ENCODE measurements around the gene MTHFD2L. TPM values are rescaled to one million over a fixed set of nuclear protein-coding genes. Genes with fewer than 3 reads are reported as not detected.
"Not testable (repeated sequence)": the region's sequence is repeated elsewhere in the genome, so short reads cannot be mapped to it uniquely, and the experiment has no call there.

The MTHFD2L gene
- total RNA-seq, 1 donor from 2014 or later, result 15.5 TPM

DNA sequence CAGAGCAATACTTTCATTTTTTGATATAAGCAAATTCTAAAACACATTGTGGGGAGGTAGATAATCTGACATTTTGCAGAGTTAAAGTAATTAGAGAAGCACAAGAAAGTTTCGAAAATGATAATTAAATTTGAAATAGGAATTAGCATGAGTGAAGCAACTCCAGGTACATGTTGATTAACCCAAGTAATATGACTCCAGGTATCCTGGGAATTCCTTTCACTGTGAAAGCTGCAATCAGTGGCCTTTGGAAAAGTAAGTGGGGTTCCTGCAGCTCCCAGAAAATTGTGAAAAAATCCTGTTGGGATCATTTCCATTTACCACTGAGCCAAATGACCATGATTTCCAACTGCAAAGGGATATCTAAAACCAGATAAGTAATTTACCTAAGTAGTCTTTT lies 32.9 kb upstream of the MTHFD2L start:
- H3K27ac ChIP-seq, result no peak overlapping the region
- H3K4me1 ChIP-seq, result no peaks in the 10 kb centered on the region
- H3K4me3 ChIP-seq, result no peak overlapping the region
- no peaks in the 10 kb centered on the region for H3K27me3 ChIP-seq
- intact Hi-C loops (cut with DNase I), result no loop called here
- H3K9me3 ChIP-seq, result no peaks in the 10 kb centered on the region
- TF ChIP-seq POLR2AphosphoS5 (IDR thresholded peaks at IDR 0.05; ENCODE audit: insufficient read depth in 1 of 2, low read depth in 1 of 2) (no peak), CTCF (IDR thresholded peaks at IDR 0.05) (no peak), POLR2A (IDR thresholded peaks at IDR 0.05) (no peak)
- no peaks in the 10 kb centered on the region for H3K36me3 ChIP-seq
- DNase-seq (ENCODE audit: extremely low spot score in 2 of 2), result no peak

DNA sequence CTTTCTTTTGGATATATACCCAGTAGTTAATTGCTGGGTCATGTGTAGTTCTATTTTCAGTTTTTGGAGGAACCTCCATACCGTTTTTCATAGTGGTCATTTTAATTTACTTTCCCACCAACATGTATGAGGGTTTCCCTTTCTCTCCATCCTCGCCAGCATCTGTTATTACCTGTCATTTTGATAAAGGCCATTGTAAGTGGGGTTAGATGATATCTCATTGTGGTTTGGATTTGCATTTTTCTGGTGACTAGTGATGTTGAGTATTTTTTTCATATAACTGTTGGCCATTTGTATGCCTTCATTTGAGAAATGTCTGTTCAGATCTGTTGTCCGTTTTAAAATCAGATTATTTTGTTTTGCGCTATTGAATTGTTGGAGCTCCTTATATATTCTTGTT lies 30.2 kb upstream of the MTHFD2L start:
- H3K9me3 ChIP-seq, result no peaks in the 10 kb centered on the region
- no peak for DNase-seq (ENCODE audit: extremely low spot score in 2 of 2)
- no peaks in the 10 kb centered on the region for H3K36me3 ChIP-seq
- H3K27ac ChIP-seq, result no peak overlapping the region
- H3K4me1 ChIP-seq, result no peaks in the 10 kb centered on the region
- no peak overlapping the region for H3K4me3 ChIP-seq
- intact Hi-C loops (cut with DNase I), result no loop called here
- no peaks in the 10 kb centered on the region for H3K27me3 ChIP-seq
- no peak for TF ChIP-seq POLR2A (IDR thresholded peaks at IDR 0.05)
- no peak for TF ChIP-seq CTCF (IDR thresholded peaks at IDR 0.05)

DNA sequence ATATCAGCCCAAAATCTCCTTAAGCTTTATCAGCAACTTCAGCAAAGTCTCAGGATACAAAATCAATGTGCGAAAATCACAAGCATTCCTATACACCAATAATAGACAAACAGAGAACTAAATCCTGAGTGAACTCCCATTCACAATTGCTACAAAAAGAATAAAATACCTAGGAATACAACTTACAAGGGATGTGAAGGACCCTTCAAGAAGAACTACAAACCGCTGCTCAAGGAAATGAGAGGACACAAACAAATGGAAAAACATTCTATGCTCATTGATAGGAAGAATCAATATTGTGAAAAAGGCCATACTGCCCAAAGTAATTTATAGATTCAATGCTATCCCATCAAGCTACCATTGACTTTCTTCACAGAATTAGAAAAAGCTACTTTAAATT lies 27.1 kb upstream of the MTHFD2L start:
- intact Hi-C loops (cut with DNase I), result loop anchor here (10.0 kb wide), 1 partner anchor 466 kb away; no protein-coding TSS in a partner anchor

GRCh38 chr4:74132188-74132587 lies 25.7 kb upstream of the MTHFD2L start:
- DNase-seq (ENCODE audit: extremely low spot score in 2 of 2); H3K36me3 ChIP-seq; H3K4me3 ChIP-seq; H3K4me1 ChIP-seq; H3K27ac ChIP-seq; H3K27me3 ChIP-seq; H3K9me3 ChIP-seq: not testable (repeated sequence)
- intact Hi-C loops (cut with DNase I), result loop anchor here (10.0 kb wide), 1 partner anchor 467 kb away; no protein-coding TSS in a partner anchor

More for the DNA sequence above, 27.1 kb upstream of the MTHFD2L start:
- DNase-seq (ENCODE audit: extremely low spot score in 2 of 2); H3K36me3 ChIP-seq; H3K4me3 ChIP-seq; H3K27me3 ChIP-seq; H3K4me1 ChIP-seq; H3K9me3 ChIP-seq; H3K27ac ChIP-seq: not testable (repeated sequence)

- Histone ChIP-seq H3K27me3 (no peaks in the 10 kb centered on the region), H3K4me1 (no peaks in the 10 kb centered on the region), H3K9me3 (no peaks in the 10 kb centered on the region), H3K4me3 (no peak overlapping the region), H3K36me3 (no peaks in the 10 kb centered on the region), H3K27ac (no peak overlapping the region)
- no peak for DNase-seq (ENCODE audit: extremely low spot score in 2 of 2)
- TF ChIP-seq POLR2A (IDR thresholded peaks at IDR 0.05) (no peak), CTCF (IDR thresholded peaks at IDR 0.05) (no peak), POLR2AphosphoS5 (IDR thresholded peaks at IDR 0.05; ENCODE audit: insufficient read depth in 1 of 2, low read depth in 1 of 2) (no peak)
- intact Hi-C loops (cut with DNase I), result loop anchor here (10.0 kb wide), 1 partner anchor 468 kb away; no protein-coding TSS in a partner anchor
These were observed 25.0 kb upstream of the MTHFD2L start for GRCh38 chr4:74132944-74133343.

DNA sequence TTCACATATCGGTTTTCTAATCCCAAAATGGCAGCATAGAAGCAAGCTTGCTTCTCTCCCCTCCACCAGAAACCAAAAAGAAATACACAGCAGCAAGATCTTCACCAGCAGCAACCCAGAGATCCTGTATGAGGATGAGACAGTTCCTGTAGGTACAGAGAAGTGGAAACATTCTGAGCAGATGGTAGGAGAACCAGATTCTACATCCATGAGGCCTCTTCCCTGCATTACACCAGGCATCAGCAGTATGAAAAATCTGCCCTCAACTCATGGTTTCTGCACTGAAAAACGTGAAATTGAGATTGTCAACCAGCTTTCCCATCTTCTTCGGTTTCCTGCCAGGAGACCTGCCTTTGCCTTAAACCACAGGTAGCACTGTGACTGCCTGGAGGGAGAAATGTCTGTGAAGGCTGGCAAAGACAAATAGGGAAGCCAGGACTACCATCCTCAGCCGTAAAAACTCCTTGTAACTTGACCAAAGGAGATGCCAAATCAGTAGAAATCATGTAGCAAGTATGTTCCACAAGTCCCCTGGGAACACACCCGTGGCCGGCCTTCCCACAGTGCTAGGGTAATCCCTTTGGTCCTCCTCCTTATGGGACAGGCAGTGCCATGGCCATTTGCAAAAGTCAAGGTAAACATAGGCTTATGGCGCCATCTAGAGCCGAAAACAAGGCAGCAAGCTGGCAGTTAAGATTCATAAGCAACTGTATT lies 24.0 kb upstream of the MTHFD2L start:
- intact Hi-C loops (cut with DNase I), result loop anchor here (10.0 kb wide), 1 partner anchor 469 kb away; no protein-coding TSS in a partner anchor
- DNase-seq (ENCODE audit: extremely low spot score in 2 of 2), result no peak
- H3K4me3 ChIP-seq, result no peak overlapping the region
- H3K27me3 ChIP-seq, result no peaks in the 10 kb centered on the region
- H3K9me3 ChIP-seq, result no peaks in the 10 kb centered on the region
- no peaks in the 10 kb centered on the region for H3K4me1 ChIP-seq
- no peak overlapping the region for H3K27ac ChIP-seq
- no peak for TF ChIP-seq POLR2AphosphoS5 (IDR thresholded peaks at IDR 0.05; ENCODE audit: insufficient read depth in 1 of 2, low read depth in 1 of 2)
- peak; percentile 47 to 65 (median 55) for TF ChIP-seq CTCF (IDR thresholded peaks at IDR 0.05)
- TF ChIP-seq POLR2A (IDR thresholded peaks at IDR 0.05), result no peak
- H3K36me3 ChIP-seq, result no peaks in the 10 kb centered on the region
